SK-N-SH treated with all-trans-retinoic acid at 6 μM for 48 hours (cell line): ENCODE results near the gene ADIPOR1.

Experiments
- ATAC-seq: fragments of 200-7000 bp; cut with Tn5 transposase; 3 replicates; pipeline ENCODE4 v1.9.1; 2020; ENCODE audit warnings: mild to moderate bottlenecking, moderate library complexity
- ARNTL ChIP-seq: fragments of 450-650 bp; formaldehyde crosslinking; IDR thresholded peaks from 2 replicates; pipeline ENCODE4 v1.5.0; 2020; ENCODE audit warnings: low read depth, mild to moderate bottlenecking, moderate library complexity, borderline replicate concordance
- BACH2 ChIP-seq: fragments of 250-450 bp; sonication (Bioruptor Pico); IDR thresholded peaks from 2 replicates; pipeline ENCODE4 v1.9.0; 2021; ENCODE audit warnings: mild to moderate bottlenecking, borderline replicate concordance
- CSDC2 ChIP-seq: fragments of 250-450 bp; sonication (Bioruptor Pico); IDR thresholded peaks from 2 replicates; pipeline ENCODE4 v1.5.0; 2020; ENCODE audit warnings: mild to moderate bottlenecking, moderate library complexity
- ESRRG ChIP-seq: fragments of 250-450 bp; sonication (Bioruptor Pico); IDR thresholded peaks from 2 replicates; pipeline ENCODE4 v1.6.1; 2021; ENCODE audit warnings: mild to moderate bottlenecking
- ISL1 ChIP-seq: fragments of 250-450 bp; sonication (Bioruptor Pico); IDR thresholded peaks from 2 replicates; pipeline ENCODE4 v2.1.2; 2022; ENCODE audit warnings: mild to moderate bottlenecking, moderate library complexity
- OSR1 ChIP-seq: fragments of 250-450 bp; sonication (Bioruptor Pico); IDR thresholded peaks from 2 replicates; pipeline ENCODE4 v1.8.0; 2022; ENCODE audit warnings: moderate library complexity, mild to moderate bottlenecking, inconsistent platforms
- PPARA ChIP-seq: fragments of 250-450 bp; sonication (Bioruptor Pico); IDR thresholded peaks from 2 replicates; pipeline ENCODE4 v1.5.0; 2020; ENCODE audit warnings: mild to moderate bottlenecking, borderline replicate concordance
- RARB ChIP-seq: fragments of 250-450 bp; sonication (Bioruptor Pico); IDR thresholded peaks from 2 replicates; pipeline ENCODE4 v1.8.0; 2021; ENCODE audit warnings: mild to moderate bottlenecking, moderate library complexity
- SNAI2 ChIP-seq: fragments of 250-450 bp; sonication (Bioruptor Pico); IDR thresholded peaks from 2 replicates; pipeline ENCODE4 v1.5.0; 2020; ENCODE audit warnings: mild to moderate bottlenecking, moderate library complexity
- TCF4 ChIP-seq: fragments of 250-450 bp; sonication (Bioruptor Pico); IDR thresholded peaks from 2 replicates; pipeline ENCODE4 v1.8.0; 2021; ENCODE audit warnings: mild to moderate bottlenecking, moderate library complexity, borderline replicate concordance
- TOX ChIP-seq: fragments of 250-450 bp; sonication (Bioruptor Pico); IDR thresholded peaks from 2 replicates; pipeline ENCODE4 v1.8.0; 2021; ENCODE audit warnings: mild to moderate bottlenecking, moderate library complexity, borderline replicate concordance
- ZC3H10 ChIP-seq: fragments of 250-450 bp; sonication (Bioruptor Pico); IDR thresholded peaks from 2 replicates; pipeline ENCODE4 v1.5.1; 2021; ENCODE audit warnings: mild to moderate bottlenecking, moderate library complexity
- ZFP3 ChIP-seq: fragments of 250-450 bp; sonication (Bioruptor Pico); IDR thresholded peaks from 2 replicates; pipeline ENCODE4 v1.5.0; 2020; ENCODE audit warnings: mild to moderate bottlenecking, moderate library complexity
- ZFP30 ChIP-seq: fragments of 450-650 bp; formaldehyde crosslinking; IDR thresholded peaks from 2 replicates; pipeline ENCODE4 v1.5.0; 2022; ENCODE audit warnings: mild to moderate bottlenecking, moderate library complexity
- ZNF70 ChIP-seq: fragments of 450-650 bp; formaldehyde crosslinking; IDR thresholded peaks from 2 replicates; pipeline ENCODE4 v1.5.0; 2020; ENCODE audit warnings: mild to moderate bottlenecking, moderate library complexity
- ZNF8 ChIP-seq: fragments of 450-650 bp; formaldehyde crosslinking; IDR thresholded peaks from 2 replicates; pipeline ENCODE4 v1.5.0; 2020; ENCODE audit warnings: mild to moderate bottlenecking, moderate library complexity
- TF ChIP-seq, protein P1 (sequence below): fragments of 250-450 bp; sonication (Bioruptor Pico); IDR thresholded peaks from 2 replicates; pipeline ENCODE4 v1.5.0; 2020; ENCODE audit warnings: mild to moderate bottlenecking, moderate library complexity
- TF ChIP-seq, protein P2 (sequence below): fragments of 250-450 bp; sonication (Bioruptor Pico); IDR thresholded peaks from 2 replicates; pipeline ENCODE4 v1.5.1; 2020; ENCODE audit warnings: low read depth, mild to moderate bottlenecking, moderate library complexity
- TF ChIP-seq, protein P3 (sequence below): fragments of 250-450 bp; sonication (Bioruptor Pico); IDR thresholded peaks from 2 replicates; pipeline ENCODE4 v1.8.0; 2020; ENCODE audit warnings: mild to moderate bottlenecking, moderate library complexity, borderline replicate concordance
- TF ChIP-seq, protein P4 (sequence below): fragments of 250-450 bp; sonication (Bioruptor Pico); IDR thresholded peaks from 2 replicates; pipeline ENCODE4 v1.8.0; 2021; ENCODE audit warnings: low read depth, mild to moderate bottlenecking, moderate library complexity, borderline replicate concordance
- TF ChIP-seq, protein P5 (sequence below): fragments of 250-450 bp; sonication (Bioruptor Pico); IDR thresholded peaks from 2 replicates; pipeline ENCODE4 v1.5.1; 2021; ENCODE audit warnings: mild to moderate bottlenecking, moderate library complexity

ADIPOR1 gene

DNA sequence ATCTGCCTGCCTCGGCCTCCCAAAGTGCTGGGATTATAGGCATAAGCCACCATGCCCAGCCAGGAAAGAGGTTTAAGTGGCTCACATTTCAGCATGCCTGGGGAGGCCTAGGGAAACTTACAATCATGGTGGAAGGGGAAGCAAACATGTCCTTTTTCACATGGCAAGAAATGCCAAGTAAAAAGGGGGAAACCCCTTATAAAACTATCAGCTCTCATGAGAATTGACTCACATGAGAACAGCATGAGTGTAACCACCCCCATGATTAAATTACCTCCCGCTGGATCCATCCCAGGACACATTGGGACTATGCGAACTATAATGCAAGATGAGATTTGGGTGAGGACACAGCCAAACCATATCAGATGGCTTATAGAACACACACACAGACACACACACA is 22.3 kb downstream of the ADIPOR1 start:
- no peak for ATAC-seq
- TF ChIP-seq PPARA (CRISPR knock-in tag) (no peak), ZFP30 (CRISPR knock-in tag) (no peak), CSDC2 (CRISPR knock-in tag) (no peak), ISL1 (CRISPR knock-in tag) (no peak), ZNF70 (CRISPR knock-in tag) (no peak), OSR1 (CRISPR knock-in tag) (no peak), TOX (CRISPR knock-in tag) (no peak), ARNTL (CRISPR knock-in tag) (no peak), SNAI2 (no peak), ZC3H10 (no peak), ZNF8 (CRISPR knock-in tag) (no peak), BACH2 (CRISPR knock-in tag) (no peak), ESRRG (CRISPR knock-in tag) (no peak), TCF4 (CRISPR knock-in tag) (no peak)
- TF ChIP-seq, protein P1, sequence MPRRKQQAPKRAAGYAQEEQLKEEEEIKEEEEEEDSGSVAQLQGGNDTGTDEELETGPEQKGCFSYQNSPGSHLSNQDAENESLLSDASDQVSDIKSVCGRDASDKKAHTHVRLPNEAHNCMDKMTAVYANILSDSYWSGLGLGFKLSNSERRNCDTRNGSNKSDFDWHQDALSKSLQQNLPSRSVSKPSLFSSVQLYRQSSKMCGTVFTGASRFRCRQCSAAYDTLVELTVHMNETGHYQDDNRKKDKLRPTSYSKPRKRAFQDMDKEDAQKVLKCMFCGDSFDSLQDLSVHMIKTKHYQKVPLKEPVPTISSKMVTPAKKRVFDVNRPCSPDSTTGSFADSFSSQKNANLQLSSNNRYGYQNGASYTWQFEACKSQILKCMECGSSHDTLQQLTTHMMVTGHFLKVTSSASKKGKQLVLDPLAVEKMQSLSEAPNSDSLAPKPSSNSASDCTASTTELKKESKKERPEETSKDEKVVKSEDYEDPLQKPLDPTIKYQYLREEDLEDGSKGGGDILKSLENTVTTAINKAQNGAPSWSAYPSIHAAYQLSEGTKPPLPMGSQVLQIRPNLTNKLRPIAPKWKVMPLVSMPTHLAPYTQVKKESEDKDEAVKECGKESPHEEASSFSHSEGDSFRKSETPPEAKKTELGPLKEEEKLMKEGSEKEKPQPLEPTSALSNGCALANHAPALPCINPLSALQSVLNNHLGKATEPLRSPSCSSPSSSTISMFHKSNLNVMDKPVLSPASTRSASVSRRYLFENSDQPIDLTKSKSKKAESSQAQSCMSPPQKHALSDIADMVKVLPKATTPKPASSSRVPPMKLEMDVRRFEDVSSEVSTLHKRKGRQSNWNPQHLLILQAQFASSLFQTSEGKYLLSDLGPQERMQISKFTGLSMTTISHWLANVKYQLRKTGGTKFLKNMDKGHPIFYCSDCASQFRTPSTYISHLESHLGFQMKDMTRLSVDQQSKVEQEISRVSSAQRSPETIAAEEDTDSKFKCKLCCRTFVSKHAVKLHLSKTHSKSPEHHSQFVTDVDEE: no peak
- TF ChIP-seq, protein P2, sequence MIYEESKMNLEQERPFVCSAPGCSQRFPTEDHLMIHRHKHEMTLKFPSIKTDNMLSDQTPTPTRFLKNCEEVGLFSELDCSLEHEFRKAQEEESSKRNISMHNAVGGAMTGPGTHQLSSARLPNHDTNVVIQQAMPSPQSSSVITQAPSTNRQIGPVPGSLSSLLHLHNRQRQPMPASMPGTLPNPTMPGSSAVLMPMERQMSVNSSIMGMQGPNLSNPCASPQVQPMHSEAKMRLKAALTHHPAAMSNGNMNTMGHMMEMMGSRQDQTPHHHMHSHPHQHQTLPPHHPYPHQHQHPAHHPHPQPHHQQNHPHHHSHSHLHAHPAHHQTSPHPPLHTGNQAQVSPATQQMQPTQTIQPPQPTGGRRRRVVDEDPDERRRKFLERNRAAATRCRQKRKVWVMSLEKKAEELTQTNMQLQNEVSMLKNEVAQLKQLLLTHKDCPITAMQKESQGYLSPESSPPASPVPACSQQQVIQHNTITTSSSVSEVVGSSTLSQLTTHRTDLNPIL: no peak
- TF ChIP-seq, protein P3, sequence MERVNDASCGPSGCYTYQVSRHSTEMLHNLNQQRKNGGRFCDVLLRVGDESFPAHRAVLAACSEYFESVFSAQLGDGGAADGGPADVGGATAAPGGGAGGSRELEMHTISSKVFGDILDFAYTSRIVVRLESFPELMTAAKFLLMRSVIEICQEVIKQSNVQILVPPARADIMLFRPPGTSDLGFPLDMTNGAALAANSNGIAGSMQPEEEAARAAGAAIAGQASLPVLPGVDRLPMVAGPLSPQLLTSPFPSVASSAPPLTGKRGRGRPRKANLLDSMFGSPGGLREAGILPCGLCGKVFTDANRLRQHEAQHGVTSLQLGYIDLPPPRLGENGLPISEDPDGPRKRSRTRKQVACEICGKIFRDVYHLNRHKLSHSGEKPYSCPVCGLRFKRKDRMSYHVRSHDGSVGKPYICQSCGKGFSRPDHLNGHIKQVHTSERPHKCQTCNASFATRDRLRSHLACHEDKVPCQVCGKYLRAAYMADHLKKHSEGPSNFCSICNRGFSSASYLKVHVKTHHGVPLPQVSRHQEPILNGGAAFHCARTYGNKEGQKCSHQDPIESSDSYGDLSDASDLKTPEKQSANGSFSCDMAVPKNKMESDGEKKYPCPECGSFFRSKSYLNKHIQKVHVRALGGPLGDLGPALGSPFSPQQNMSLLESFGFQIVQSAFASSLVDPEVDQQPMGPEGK (CRISPR knock-in tag): no peak
- TF ChIP-seq, protein P4, sequence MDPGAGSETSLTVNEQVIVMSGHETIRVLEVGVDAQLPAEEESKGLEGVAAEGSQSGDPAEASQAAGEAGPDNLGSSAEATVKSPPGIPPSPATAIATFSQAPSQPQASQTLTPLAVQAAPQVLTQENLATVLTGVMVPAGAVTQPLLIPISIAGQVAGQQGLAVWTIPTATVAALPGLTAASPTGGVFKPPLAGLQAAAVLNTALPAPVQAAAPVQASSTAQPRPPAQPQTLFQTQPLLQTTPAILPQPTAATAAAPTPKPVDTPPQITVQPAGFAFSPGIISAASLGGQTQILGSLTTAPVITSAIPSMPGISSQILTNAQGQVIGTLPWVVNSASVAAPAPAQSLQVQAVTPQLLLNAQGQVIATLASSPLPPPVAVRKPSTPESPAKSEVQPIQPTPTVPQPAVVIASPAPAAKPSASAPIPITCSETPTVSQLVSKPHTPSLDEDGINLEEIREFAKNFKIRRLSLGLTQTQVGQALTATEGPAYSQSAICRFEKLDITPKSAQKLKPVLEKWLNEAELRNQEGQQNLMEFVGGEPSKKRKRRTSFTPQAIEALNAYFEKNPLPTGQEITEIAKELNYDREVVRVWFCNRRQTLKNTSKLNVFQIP (CRISPR knock-in tag): no peak
- TF ChIP-seq, protein P5, sequence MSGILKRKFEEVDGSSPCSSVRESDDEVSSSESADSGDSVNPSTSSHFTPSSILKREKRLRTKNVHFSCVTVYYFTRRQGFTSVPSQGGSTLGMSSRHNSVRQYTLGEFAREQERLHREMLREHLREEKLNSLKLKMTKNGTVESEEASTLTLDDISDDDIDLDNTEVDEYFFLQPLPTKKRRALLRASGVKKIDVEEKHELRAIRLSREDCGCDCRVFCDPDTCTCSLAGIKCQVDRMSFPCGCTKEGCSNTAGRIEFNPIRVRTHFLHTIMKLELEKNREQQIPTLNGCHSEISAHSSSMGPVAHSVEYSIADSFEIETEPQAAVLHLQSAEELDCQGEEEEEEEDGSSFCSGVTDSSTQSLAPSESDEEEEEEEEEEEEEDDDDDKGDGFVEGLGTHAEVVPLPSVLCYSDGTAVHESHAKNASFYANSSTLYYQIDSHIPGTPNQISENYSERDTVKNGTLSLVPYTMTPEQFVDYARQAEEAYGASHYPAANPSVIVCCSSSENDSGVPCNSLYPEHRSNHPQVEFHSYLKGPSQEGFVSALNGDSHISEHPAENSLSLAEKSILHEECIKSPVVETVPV (CRISPR knock-in tag): no peak

DNA sequence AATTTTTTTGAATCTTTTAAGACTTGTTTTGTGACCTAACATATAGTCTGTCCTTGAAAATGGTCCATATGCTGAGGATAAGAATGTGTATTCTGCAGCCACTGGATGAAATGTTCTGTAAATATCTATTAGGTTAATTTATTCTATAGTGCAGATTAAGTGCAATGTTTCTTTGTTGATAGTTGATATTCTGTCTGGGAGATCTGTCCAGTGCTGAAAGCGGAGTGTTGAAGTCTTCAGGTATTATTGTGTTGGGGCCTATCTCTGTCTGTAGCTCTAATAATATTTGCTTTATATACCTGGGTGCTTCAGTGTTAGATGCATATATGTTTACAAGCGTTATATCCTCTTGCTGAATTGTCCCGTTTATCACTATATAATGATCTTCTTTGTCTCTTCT is 23.4 kb downstream of the ADIPOR1 start:
- no peak for ATAC-seq
- TF ChIP-seq ZFP3 (CRISPR knock-in tag) (no peak), ZNF8 (CRISPR knock-in tag) (no peak), RARB (CRISPR knock-in tag) (no peak), ESRRG (CRISPR knock-in tag) (no peak), CSDC2 (CRISPR knock-in tag) (no peak), TCF4 (CRISPR knock-in tag) (no peak)
- TF ChIP-seq, protein P2: no peak
- TF ChIP-seq, protein P1: no peak
- TF ChIP-seq, all 23 proteins: peak for 0
